ENCODE data around the gene LAMP2. TPM values are rescaled to one million over a fixed set of nuclear protein-coding genes. Genes with fewer than 3 reads are reported as not detected.

Gene LAMP2
- total RNA-seq, 1 experiment from 2014 or later, result 221 TPM

GRCh38 chrX:120464411-120464810 lies 4.7 kb downstream of the LAMP2 start:
- in situ Hi-C loops (cut with HindIII; ENCODE audit: low pct_unique_long_range_greater_than_20kb, low sequenced_read_pairs), result no loop called here
- no peak for DNase-seq (ENCODE audit: low read depth, low spot score)

- in situ Hi-C loops (cut with HindIII; ENCODE audit: low pct_unique_long_range_greater_than_20kb, low sequenced_read_pairs), result no loop called here
Measured at GRCh38 chrX:120463241-120463640, 5.9 kb downstream of the LAMP2 start.

GRCh38 chrX:120462370-120462769 lies 6.7 kb downstream of the LAMP2 start:
- DNase-seq (ENCODE audit: low read depth, low spot score), result no peak
- in situ Hi-C loops (cut with HindIII; ENCODE audit: low pct_unique_long_range_greater_than_20kb, low sequenced_read_pairs), result no loop called here

More at GRCh38 chrX:120463241-120463640, 5.9 kb downstream of the LAMP2 start:
- peak; percentile 21 for DNase-seq (ENCODE audit: low read depth, low spot score)

- DNase-seq (ENCODE audit: low read depth, low spot score), result no peak
- in situ Hi-C loops (cut with HindIII; ENCODE audit: low pct_unique_long_range_greater_than_20kb, low sequenced_read_pairs), result no loop called here
Measured at GRCh38 chrX:120459309-120459708, 9.8 kb downstream of the LAMP2 start.

GRCh38 chrX:120457766-120458180 lies 11.3 kb downstream of the LAMP2 start:
- in situ Hi-C loops (cut with HindIII; ENCODE audit: low pct_unique_long_range_greater_than_20kb, low sequenced_read_pairs), result no loop called here
- peak; percentile 73 for DNase-seq (ENCODE audit: low read depth, low spot score)

- in situ Hi-C loops (cut with HindIII; ENCODE audit: low pct_unique_long_range_greater_than_20kb, low sequenced_read_pairs), result no loop called here
- DNase-seq (ENCODE audit: low read depth, low spot score), result no peak
Measured at GRCh38 chrX:120456973-120457372, 12.1 kb downstream of the LAMP2 start.

- in situ Hi-C loops (cut with HindIII; ENCODE audit: low pct_unique_long_range_greater_than_20kb, low sequenced_read_pairs), result no loop called here
- no peak for DNase-seq (ENCODE audit: low read depth, low spot score)
Measured at GRCh38 chrX:120453985-120454384, 15.1 kb downstream of the LAMP2 start.

- DNase-seq (ENCODE audit: low read depth, low spot score), result peak; percentile 64
- in situ Hi-C loops (cut with HindIII; ENCODE audit: low pct_unique_long_range_greater_than_20kb, low sequenced_read_pairs), result no loop called here
Measured at GRCh38 chrX:120452131-120452530, 17.0 kb downstream of the LAMP2 start.

GRCh38 chrX:120450163-120450562 lies 18.9 kb downstream of the LAMP2 start:
- peak; percentile 52 for DNase-seq (ENCODE audit: low read depth, low spot score)
- in situ Hi-C loops (cut with HindIII; ENCODE audit: low pct_unique_long_range_greater_than_20kb, low sequenced_read_pairs), result no loop called here

- peak; percentile 95 for DNase-seq (ENCODE audit: low read depth, low spot score)
- in situ Hi-C loops (cut with HindIII; ENCODE audit: low pct_unique_long_range_greater_than_20kb, low sequenced_read_pairs), result no loop called here
Measured at GRCh38 chrX:120446498-120446897, 22.6 kb downstream of the LAMP2 start.

- in situ Hi-C loops (cut with HindIII; ENCODE audit: low pct_unique_long_range_greater_than_20kb, low sequenced_read_pairs), result no loop called here
- DNase-seq (ENCODE audit: low read depth, low spot score), result no peak
Measured at GRCh38 chrX:120439921-120440320, 29.2 kb downstream of the LAMP2 start.

GRCh38 chrX:120429776-120430540 lies 39.1 kb downstream of the LAMP2 start:
- no peak for DNase-seq (ENCODE audit: low read depth, low spot score)
- in situ Hi-C loops (cut with HindIII; ENCODE audit: low pct_unique_long_range_greater_than_20kb, low sequenced_read_pairs), result no loop called here

- in situ Hi-C loops (cut with HindIII; ENCODE audit: low pct_unique_long_range_greater_than_20kb, low sequenced_read_pairs), result no loop called here
- no peak for DNase-seq (ENCODE audit: low read depth, low spot score)
Measured at GRCh38 chrX:120428309-120428708, 40.8 kb downstream of the LAMP2 start.

- in situ Hi-C loops (cut with HindIII; ENCODE audit: low pct_unique_long_range_greater_than_20kb, low sequenced_read_pairs), result no loop called here
- peak; percentile 65 for DNase-seq (ENCODE audit: low read depth, low spot score)
Measured at GRCh38 chrX:120426599-120426998, 42.5 kb downstream of the LAMP2 start.

GRCh38 chrX:120419463-120419862 lies 49.6 kb downstream of the LAMP2 start:
- no peak for DNase-seq (ENCODE audit: low read depth, low spot score)
- in situ Hi-C loops (cut with HindIII; ENCODE audit: low pct_unique_long_range_greater_than_20kb, low sequenced_read_pairs), result no loop called here

- in situ Hi-C loops (cut with HindIII; ENCODE audit: low pct_unique_long_range_greater_than_20kb, low sequenced_read_pairs), result no loop called here
- DNase-seq (ENCODE audit: low read depth, low spot score), result no peak
Measured at GRCh38 chrX:120408168-120408567, 60.9 kb downstream of the LAMP2 start.

- in situ Hi-C loops (cut with HindIII; ENCODE audit: low pct_unique_long_range_greater_than_20kb, low sequenced_read_pairs), result no loop called here
Measured at GRCh38 chrX:120406638-120407037, 62.5 kb downstream of the LAMP2 start.

GRCh38 chrX:120402369-120402768 lies 66.7 kb downstream of the LAMP2 start:
- DNase-seq (ENCODE audit: low read depth, low spot score), result no peak
- in situ Hi-C loops (cut with HindIII; ENCODE audit: low pct_unique_long_range_greater_than_20kb, low sequenced_read_pairs), result no loop called here

More at GRCh38 chrX:120406638-120407037, 62.5 kb downstream of the LAMP2 start:
- DNase-seq (ENCODE audit: low read depth, low spot score), result no peak

- in situ Hi-C loops (cut with HindIII; ENCODE audit: low pct_unique_long_range_greater_than_20kb, low sequenced_read_pairs), result no loop called here
- no peak for DNase-seq (ENCODE audit: low read depth, low spot score)
Measured at GRCh38 chrX:120401301-120401700, 67.8 kb downstream of the LAMP2 start.
